HepG2 (cell line): ENCODE data around the gene JPH3. TPM values are rescaled to one million over a fixed set of nuclear protein-coding genes. Genes with fewer than 3 reads are reported as not detected.

ENCODE experiments used
- GLI4 ChIP-seq: sonication (generic); formaldehyde crosslinking; IDR thresholded peaks from 2 replicates; pipeline ENCODE4 v1.5.1; 2020; ENCODE audit warnings: missing genetic modification reagents, mild to moderate bottlenecking, moderate library complexity, borderline replicate concordance
- HNRNPH1 ChIP-seq: fragments of 200-400 bp; formaldehyde crosslinking; optimal IDR thresholded peaks from 2 replicates; pipeline ENCODE3; 2017; ENCODE audit warnings: mild to moderate bottlenecking, low read depth, low read length
- ZFP1 ChIP-seq: IDR thresholded peaks from 2 replicates; pipeline ENCODE4 v1.6.1; 2016
- ZFP91 ChIP-seq: sonication (generic); formaldehyde crosslinking; IDR thresholded peaks from 2 replicates; pipeline ENCODE4 v1.9.0; 2022; ENCODE audit warnings: missing genetic modification reagents, mild to moderate bottlenecking, borderline replicate concordance
- ZNF142 ChIP-seq: sonication (generic); formaldehyde crosslinking; IDR thresholded peaks from 2 replicates; pipeline ENCODE4 v1.4.0; 2020; ENCODE audit warnings: missing genetic modification reagents
- ZNF143 ChIP-seq: sonication (generic); formaldehyde crosslinking; IDR thresholded peaks from 2 replicates; pipeline ENCODE4 v1.4.0; 2020; ENCODE audit warnings: missing genetic modification reagents
- ZSCAN31 ChIP-seq: sonication (generic); formaldehyde crosslinking; IDR thresholded peaks from 2 replicates; pipeline ENCODE4 v1.5.0; 2020; ENCODE audit warnings: low read depth, mild to moderate bottlenecking, missing genetic modification reagents
- polyA plus RNA-seq, 8 experiments: library from polyadenylated mRNA; depleted of rRNA in 3 of 8; stranded (reverse) in 7 of 8; unstranded in 1 of 8; fragments of >200 nt; fragmentation: Illumina TruSeq in 4 of 8; extraction: Trizol in 4 of 8; gene quantifications; 2 replicates each; pipeline versions ENCODE4 v1.2.1 to v1.2.3, GENCODE V29; 2011 to 2016; ENCODE audit warnings: low read depth in 4 of 8, missing spikeins in 1 of 8, mixed read lengths in 1 of 8; ENCODE audit not compliant: insufficient read depth in 1 of 8
- total RNA-seq, 5 experiments: library from RNA; depleted of rRNA; stranded (reverse); fragments of >200 nt; fragmentation: Illumina TruSeq; extraction: Trizol; gene quantifications; 2 replicates each; pipeline ENCODE4 v1.2.3, GENCODE V29; 2016; ENCODE audit warnings: low read depth in 1 of 5

The JPH3 gene
- total and polyA plus RNA-seq, 2 of the 13 experiments (the other 11 are each of a cell fraction or from before 2014, with no cell fraction given): not detected

- no peak for TF ChIP-seq ZFP91 (CRISPR knock-in tag)
- no peak for TF ChIP-seq HNRNPH1
- TF ChIP-seq ZNF142: no peak
- no peak for TF ChIP-seq ZSCAN31
- TF ChIP-seq ZFP1 (CRISPR knock-in tag): no peak
- no peak for TF ChIP-seq GLI4 (CRISPR knock-in tag)
- no peak for TF ChIP-seq ZNF143
Observed at GRCh38 chr16:87621550-87621829, 19.2 kb downstream of the JPH3 start (continued).
